HG02970 (cell line): ENCODE data around the gene CD5L.
A peak's percentile ranks its signal among the peaks of the same experiment; 100 is the strongest.

ENCODE experiments used
- ATAC-seq: cut with Tn5 transposase; IDR thresholded peaks from one replicate; pipeline ENCODE4 v1.9.1; 2021; ENCODE audit warnings: mild to moderate bottlenecking, moderate library complexity, moderate number of reproducible peaks; ENCODE audit not compliant: unreplicated experiment, low FRiP score

The CD5L gene

DNA sequence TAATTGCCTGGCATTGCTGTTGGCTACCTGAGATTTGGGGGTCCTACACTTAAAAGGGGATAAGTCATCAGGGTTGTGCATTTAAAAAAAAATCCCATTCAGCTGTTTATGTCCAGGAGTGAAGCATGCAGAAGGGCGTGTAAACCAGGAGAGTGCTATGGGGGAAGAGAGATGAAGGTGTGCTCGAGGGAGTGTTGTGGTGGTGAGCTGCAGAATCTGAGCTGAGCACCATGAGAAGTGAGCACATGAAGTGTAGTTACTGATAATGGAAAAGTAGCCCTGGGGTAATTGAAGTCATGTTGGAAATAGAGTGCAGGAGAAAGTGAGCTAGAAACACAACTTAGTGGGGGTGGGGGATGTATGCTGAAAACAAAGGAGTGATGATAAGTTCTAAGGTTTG, 22.4 kb downstream of the CD5L start:
- no peak for ATAC-seq

DNA sequence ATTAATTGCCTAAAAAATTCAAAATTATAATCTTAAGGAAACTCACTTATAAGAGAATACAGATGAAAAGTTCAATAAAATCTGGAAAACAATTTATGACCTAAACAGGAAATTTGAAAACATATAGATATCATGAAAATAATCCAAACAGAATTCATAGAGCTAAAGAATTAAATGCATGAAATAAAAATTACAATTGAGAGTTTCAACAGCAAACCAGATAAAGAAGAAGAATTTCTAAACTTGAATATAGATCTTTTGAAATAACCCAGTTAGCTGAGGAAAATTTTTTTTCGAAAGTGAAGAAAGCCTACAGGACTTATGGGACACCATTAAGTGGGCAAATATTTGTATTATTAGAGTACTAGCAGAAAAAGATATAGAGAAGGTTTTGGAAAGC, 28.3 kb downstream of the CD5L start:
- ATAC-seq: no peak

DNA sequence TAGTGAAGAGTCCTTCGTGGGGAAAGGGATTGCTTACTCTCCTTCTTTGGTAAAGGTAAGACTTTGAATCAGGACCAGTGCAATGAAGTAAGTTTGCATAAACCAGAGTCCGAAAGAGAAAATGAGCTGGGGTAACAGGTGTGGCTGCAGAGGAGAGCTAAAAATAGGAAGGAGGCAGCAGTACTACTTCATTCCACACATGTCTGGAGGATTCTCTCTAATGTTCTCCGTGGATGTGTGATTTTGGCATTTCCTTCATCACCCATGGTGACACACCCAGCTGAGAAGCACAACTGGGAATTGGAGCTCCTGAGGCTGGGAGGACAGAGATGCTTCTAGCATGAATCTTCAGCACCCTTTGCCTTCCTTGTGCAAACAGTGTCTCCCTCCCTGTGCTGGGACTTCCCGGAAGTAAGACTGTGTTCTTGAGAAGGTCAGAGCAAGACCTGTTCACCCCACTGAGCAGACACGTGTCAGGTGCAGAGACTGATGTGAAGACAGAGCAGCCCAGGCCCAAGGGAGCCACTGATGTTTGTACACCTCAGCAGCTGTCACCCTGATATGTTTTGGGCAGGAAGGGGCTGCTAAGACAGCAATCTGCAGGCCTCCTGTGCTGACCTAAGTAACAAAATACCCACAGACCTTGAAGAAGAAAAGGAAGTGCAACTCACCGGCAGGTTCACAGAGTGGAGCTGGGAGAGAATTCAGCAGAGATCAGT, 35.0 kb downstream of the CD5L start:
- peak; percentile 83 for ATAC-seq

DNA sequence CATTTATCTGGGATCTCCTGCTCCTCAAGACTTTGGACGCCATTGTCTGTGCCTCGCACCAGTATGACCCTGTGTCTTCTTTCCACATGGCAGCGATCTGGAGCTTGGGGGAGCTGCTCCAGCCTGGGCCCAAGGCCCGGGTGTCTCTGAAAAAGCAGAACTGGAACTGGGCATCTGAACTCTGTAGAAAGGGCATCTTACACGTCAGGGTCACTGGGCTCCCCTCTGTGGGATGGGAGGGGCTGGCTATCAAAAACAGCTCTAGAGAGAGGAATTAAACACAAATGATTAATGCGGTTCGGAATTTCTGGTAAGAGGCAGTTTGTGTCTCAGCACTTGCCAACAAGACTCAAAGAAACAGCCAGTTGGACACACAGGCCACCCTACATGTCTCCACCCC, 37.8 kb downstream of the CD5L start:
- ATAC-seq: no peak

DNA sequence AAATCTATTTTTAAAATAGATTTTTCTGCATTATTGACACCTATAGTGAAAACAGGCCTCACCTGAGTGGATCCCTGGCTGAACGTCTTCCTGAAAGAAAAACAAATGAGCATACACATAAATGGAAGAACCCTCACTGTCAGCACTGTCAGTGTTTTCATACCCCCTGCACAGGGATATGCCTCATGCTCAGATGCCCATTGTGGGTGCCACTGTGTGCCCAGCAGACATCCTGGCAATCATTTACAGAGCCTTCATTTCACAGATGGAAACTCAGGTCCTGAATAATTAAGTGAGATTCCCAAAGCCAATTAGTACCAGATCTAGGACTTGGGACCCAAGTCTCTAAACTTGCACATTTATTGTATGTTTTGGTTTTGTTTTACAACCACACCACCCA, 41.6 kb downstream of the CD5L start:
- ATAC-seq: no peak

DNA sequence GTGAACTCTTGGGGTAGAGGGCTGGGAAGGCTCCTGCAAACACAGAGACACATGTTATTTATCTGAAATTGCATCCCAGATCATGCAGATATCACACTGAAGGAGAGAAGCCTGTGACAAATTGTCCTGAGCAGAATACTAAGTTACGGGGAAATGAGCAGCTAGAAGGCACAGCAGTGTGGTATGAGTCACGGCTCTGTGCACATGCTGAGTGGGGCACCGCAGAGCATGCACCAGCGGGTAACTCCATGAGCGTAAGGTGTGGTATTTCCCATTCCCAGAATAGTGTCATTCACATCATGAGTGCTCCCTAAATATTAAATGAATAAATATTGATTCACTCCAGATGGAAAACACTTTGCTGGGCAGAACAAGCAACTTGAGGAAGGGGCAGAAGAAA, 43.4 kb downstream of the CD5L start:
- ATAC-seq: no peak

DNA sequence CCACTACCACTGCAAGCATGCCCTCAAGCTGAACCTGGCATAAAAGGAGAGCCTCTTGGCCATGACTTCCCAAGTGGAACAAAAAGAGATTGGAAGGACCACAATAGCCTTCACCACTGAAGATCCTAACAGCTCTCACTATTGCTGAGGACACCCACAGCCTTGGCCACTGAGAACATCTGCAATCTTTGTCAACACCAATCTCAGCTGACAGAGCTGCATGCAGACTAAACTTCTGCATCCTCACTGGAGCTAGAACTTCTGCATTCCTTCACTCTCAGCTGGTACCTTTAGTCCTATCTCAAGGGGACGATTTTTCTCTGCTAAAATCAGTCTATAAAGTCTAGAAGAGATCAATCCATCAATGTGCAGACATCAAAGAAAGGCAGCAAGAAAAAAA, 56.4 kb downstream of the CD5L start:
- no peak for ATAC-seq

DNA sequence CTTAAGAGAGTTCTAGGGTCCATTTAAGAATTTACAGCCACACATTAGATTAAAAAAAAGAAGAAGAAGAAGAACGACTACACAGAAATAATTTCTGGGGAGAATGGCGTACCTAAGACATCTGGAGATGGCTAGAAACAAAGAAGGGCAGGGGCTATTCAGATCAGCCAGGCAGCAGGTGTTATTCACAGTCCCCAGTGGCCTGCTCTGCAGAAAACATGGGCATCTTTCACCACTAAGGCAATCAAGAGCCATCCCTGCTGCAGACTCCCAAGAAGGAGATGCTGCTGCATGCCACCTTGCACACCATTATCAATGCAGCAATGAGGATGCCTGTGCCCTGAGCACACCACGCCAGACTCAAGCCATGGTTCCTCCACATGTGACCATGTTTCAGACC, 56.8 kb downstream of the CD5L start:
- no peak for ATAC-seq

DNA sequence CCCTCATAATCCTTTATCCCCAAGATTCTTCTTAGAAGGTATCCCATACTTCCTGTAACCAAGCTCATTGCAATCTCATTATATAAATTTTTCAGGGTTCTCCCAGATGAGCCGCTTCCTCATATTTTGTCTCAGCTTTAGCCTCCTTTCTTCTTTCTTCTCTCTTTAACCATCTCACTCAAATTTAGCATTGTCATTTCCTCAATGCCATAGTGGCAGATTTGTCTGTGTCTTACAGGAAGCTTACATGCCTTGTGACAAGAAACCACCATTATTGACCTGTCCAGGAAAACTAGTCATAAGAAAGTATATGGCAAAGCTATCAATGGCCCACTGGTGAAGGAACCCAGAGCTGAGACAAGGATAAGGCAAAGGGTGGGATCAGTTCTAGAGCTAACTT, 58.7 kb downstream of the CD5L start:
- no peak for ATAC-seq

DNA sequence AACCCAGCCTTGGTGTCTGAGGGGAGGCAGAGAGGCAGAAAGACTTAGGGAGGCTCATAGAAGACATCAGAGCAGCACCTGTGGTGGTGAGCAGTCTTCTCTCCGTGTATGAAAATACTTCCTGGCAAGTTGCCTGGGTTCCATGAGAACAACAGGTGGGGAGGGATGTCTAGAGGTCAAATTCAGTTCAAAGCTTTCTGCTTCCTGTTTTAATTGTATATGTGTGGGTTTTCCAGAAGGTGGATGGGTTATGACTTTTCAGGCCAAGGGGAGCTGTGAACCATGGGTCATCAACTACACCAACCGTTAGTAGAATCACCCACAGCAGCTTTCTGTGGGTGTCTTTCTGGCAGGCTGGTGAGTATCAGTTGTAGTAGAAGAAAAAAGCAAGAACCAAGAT, 60.6 kb downstream of the CD5L start:
- no peak for ATAC-seq
